IMR-90 (cell line): Measurements from ENCODE around the gene DACH1. TPM values are rescaled to one million over a fixed set of nuclear protein-coding genes. Genes with fewer than 3 reads are reported as not detected.

Experiments
- ATAC-seq: fragments of 200-7000 bp; cut with Tn5 transposase; 2 replicates; pipeline ENCODE4 v1.9.1; 2020; ENCODE audit warnings: low read depth, mild to moderate bottlenecking, moderate library complexity
- BruUV-seq: library from RNA; stranded (reverse); fragments of 400-500 nt; replicated peaks from 2 replicates; lab custom pipeline; 2021; lab: Mats Ljungman, UMichigan
- CTCF ChIA-PET: fragments of 300-600 bp; formaldehyde crosslinking; extraction: SDS; loops from one replicate; lab custom pipeline; 2021; ENCODE audit warnings: antibody characterized with exemption; lab: Yijun Ruan, JAX
- POLR2A ChIA-PET: fragments of 300-600 bp; sonication (Branson Sonifier 250); formaldehyde crosslinking; loops from one replicate; lab custom pipeline; 2022; ENCODE audit warnings: antibody characterized with exemption; ENCODE audit not compliant: unreplicated experiment; lab: Charles Lee
- DNase-seq: peaks from one replicate; pipeline ENCODE4 v3.0.0; 2013
- H2AFZ ChIP-seq: replicated peaks from 2 replicates; pipeline ENCODE3; 2013; ENCODE audit warnings: low read length, mild to moderate bottlenecking; ENCODE audit not compliant: poor library complexity
- H2AK5ac ChIP-seq: 2 replicates; pipeline ENCODE4 v1.6.1; 2013; ENCODE audit warnings: low read depth, low read length, inconsistent platforms
- H2AK9ac ChIP-seq: replicated peaks from 2 replicates; pipeline ENCODE3; 2013; ENCODE audit warnings: mild to moderate bottlenecking, low read depth, low read length, moderate library complexity; ENCODE audit not compliant: poor library complexity
- H2BK120ac ChIP-seq: 2 replicates; pipeline ENCODE4 v1.6.1; 2013; ENCODE audit warnings: low read depth, low read length, inconsistent platforms
- H2BK15ac ChIP-seq: 3 replicates; pipeline ENCODE4 v1.6.1; 2013; ENCODE audit warnings: low read depth, low read length, inconsistent platforms
- H2BK20ac ChIP-seq: 2 replicates; pipeline ENCODE4 v1.6.1; 2013; ENCODE audit warnings: low read depth, mild to moderate bottlenecking, inconsistent platforms, low read length, moderate library complexity
- H2BK5ac ChIP-seq: 2 replicates; pipeline ENCODE4 v1.6.1; 2013; ENCODE audit warnings: mild to moderate bottlenecking, low read depth, low read length, inconsistent platforms; ENCODE audit not compliant: poor library complexity, severe bottlenecking
- H3K14ac ChIP-seq: replicated peaks from 2 replicates; pipeline ENCODE4 v1.6.1; 2013; ENCODE audit warnings: low read depth, low read length, inconsistent platforms
- H3K18ac ChIP-seq: 2 replicates; pipeline ENCODE4 v1.6.1; 2013; ENCODE audit warnings: low read depth, low read length, control low read depth
- H3K23ac ChIP-seq: 2 replicates; pipeline ENCODE4 v1.6.1; 2013; ENCODE audit warnings: low read depth, low read length, inconsistent platforms
- H3K27ac ChIP-seq: 2 replicates; pipeline ENCODE4 v1.5.1; 2013; ENCODE audit warnings: mild to moderate bottlenecking, control low read depth, low read length; ENCODE audit not compliant: insufficient read depth
- H3K27me3 ChIP-seq: 2 replicates; pipeline ENCODE4 v1.6.1; 2013; ENCODE audit warnings: low read length; ENCODE audit not compliant: control insufficient read depth, insufficient read depth
- H3K36me3 ChIP-seq: 2 replicates; pipeline ENCODE4 v1.6.1; 2013; ENCODE audit warnings: low read length, mixed read lengths; ENCODE audit not compliant: control insufficient read depth, insufficient read depth
- H3K4ac ChIP-seq: 2 replicates; pipeline ENCODE4 v1.6.1; 2013; ENCODE audit warnings: low read depth, low read length, inconsistent platforms
- H3K4me1 ChIP-seq: 2 replicates; pipeline ENCODE4 v1.6.1; 2013; ENCODE audit warnings: low read length, mixed read lengths; ENCODE audit not compliant: control insufficient read depth, insufficient read depth
- H3K4me2 ChIP-seq: 2 replicates; pipeline ENCODE4 v1.6.1; 2013; ENCODE audit warnings: low read depth, mild to moderate bottlenecking, control low read depth, low read length, moderate library complexity
- H3K4me3 ChIP-seq: 2 replicates; pipeline ENCODE4 v1.5.1; 2013; ENCODE audit warnings: low read depth, mild to moderate bottlenecking, control low read depth, low read length, moderate library complexity; ENCODE audit not compliant: insufficient read depth
- H3K56ac ChIP-seq: 2 replicates; pipeline ENCODE4 v1.6.1; 2013; ENCODE audit warnings: low read length, inconsistent platforms; ENCODE audit not compliant: insufficient read depth; ENCODE audit errors: extremely low read depth
- H3K79me1 ChIP-seq, 2 experiments: 2 replicates each; pipeline ENCODE4 v1.6.1; 2013; ENCODE audit warnings: low read length in 2 of 2, inconsistent platforms in 1 of 2, low read depth in 1 of 2
- H3K9ac ChIP-seq: 2 replicates; pipeline ENCODE4 v1.6.1; 2013; ENCODE audit warnings: low read depth, low read length, control low read depth
- H3K9me1 ChIP-seq: 2 replicates; pipeline ENCODE4 v1.6.1; 2013; ENCODE audit warnings: low read length, inconsistent platforms; ENCODE audit not compliant: insufficient read depth
- H3K9me3 ChIP-seq: 2 replicates; pipeline ENCODE4 v1.6.1; 2013; ENCODE audit warnings: low read length; ENCODE audit not compliant: control insufficient read depth, insufficient read depth
- H4K20me1 ChIP-seq: 2 replicates; pipeline ENCODE4 v1.6.1; 2013; ENCODE audit warnings: low read length, inconsistent platforms; ENCODE audit not compliant: insufficient read depth
- H4K5ac ChIP-seq: 2 replicates; pipeline ENCODE4 v1.6.1; 2013; ENCODE audit warnings: mild to moderate bottlenecking, low read depth, low read length, control low read depth
- H4K8ac ChIP-seq, 2 experiments: 2 replicates each; pipeline ENCODE4 v1.6.1; 2013; ENCODE audit warnings: low read depth in 2 of 2, low read length in 2 of 2, control low read depth in 1 of 2, inconsistent platforms in 1 of 2
- H4K91ac ChIP-seq: 2 replicates; pipeline ENCODE4 v1.6.1; 2013; ENCODE audit warnings: low read depth, low read length, inconsistent platforms; ENCODE audit not compliant: insufficient read depth
- BHLHE40 ChIP-seq: fragments of 150-350 bp; IDR thresholded peaks from 2 replicates; pipeline ENCODE4 v1.6.1; 2016; ENCODE audit warnings: mild to moderate bottlenecking, low read depth, low read length
- CEBPB ChIP-seq: IDR thresholded peaks from 2 replicates; pipeline ENCODE4 v1.6.1; 2012; ENCODE audit warnings: low read depth, low read length, improper control_type of control experiment
- CHD1 ChIP-seq: IDR thresholded peaks from 2 replicates; pipeline ENCODE4 v1.6.1; 2012; ENCODE audit warnings: low read depth, low read length, improper control_type of control experiment
- CTCF ChIP-seq: conservative IDR thresholded peaks from 2 replicates; pipeline ENCODE4 v1.5.1; 2012; ENCODE audit warnings: mild to moderate bottlenecking, low read depth, low read length, improper control_type of control experiment
- ELK1 ChIP-seq: fragments of 150-350 bp; IDR thresholded peaks from 2 replicates; pipeline ENCODE4 v1.6.1; 2016; ENCODE audit warnings: low read depth, mild to moderate bottlenecking, low read length, moderate library complexity, borderline replicate concordance
- FOS ChIP-seq: fragments of 150-350 bp; IDR thresholded peaks from 2 replicates; pipeline ENCODE4 v1.6.1; 2016; ENCODE audit warnings: low read depth, low read length
- MAZ ChIP-seq: IDR thresholded peaks from 2 replicates; pipeline ENCODE4 v1.6.1; 2012; ENCODE audit warnings: low read depth, mild to moderate bottlenecking, low read length, improper control_type of control experiment, moderate library complexity, borderline replicate concordance
- MXI1 ChIP-seq: IDR thresholded peaks from 2 replicates; pipeline ENCODE4 v1.6.1; 2012; ENCODE audit warnings: low read depth, mild to moderate bottlenecking, low read length, moderate library complexity, borderline replicate concordance
- NFE2L2 ChIP-seq: fragments of 150-350 bp; IDR thresholded peaks from 2 replicates; pipeline ENCODE4 v1.6.1; 2016; ENCODE audit warnings: low read depth, mild to moderate bottlenecking, low read length
- POLR2A ChIP-seq: IDR thresholded peaks from 2 replicates; pipeline ENCODE4 v1.6.1; 2012; ENCODE audit warnings: mild to moderate bottlenecking, low read depth, low read length
- RCOR1 ChIP-seq: IDR thresholded peaks from 2 replicates; pipeline ENCODE4 v1.6.1; 2012; ENCODE audit warnings: mild to moderate bottlenecking, low read length, improper control_type of control experiment; ENCODE audit not compliant: insufficient replicate concordance
- WGBS, 2 experiments: methylation state at CpG; one replicate each; pipeline versions ENCODE4 v1.1.5 to v1.1.7; 2013; ENCODE audit warnings: missing lambda C conversion rate in 2 of 2; ENCODE audit not compliant: insufficient read length in 1 of 2; ENCODE audit errors: extremely low coverage in 2 of 2; 5-methylcytosine and 5-hydroxymethylcytosine counted together
- dilution Hi-C: fragments of 300-500 bp; cut with HindIII; formaldehyde crosslinking; loops from one replicate; pipeline ENCODE4 v1.14.3; 2018; ENCODE audit warnings: low sequenced_read_pairs; ENCODE audit not compliant: unreplicated experiment
- in situ Hi-C: fragments of 300-500 bp; cut with MboI; formaldehyde crosslinking; loops from 3 replicates; pipeline ENCODE4 v1.14.3; 2019; ENCODE audit warnings: low sequenced_read_pairs, inconsistent platforms, mixed read lengths
- intact Hi-C: fragments of 100-400 bp; cut with micrococcal nuclease; formaldehyde crosslinking; loops from 2 replicates; pipeline ENCODE4 v1.10.0; 2022
- polyA plus RNA-seq, 3 experiments: library from polyadenylated mRNA; depleted of rRNA; stranded (reverse); fragments of >200 nt; gene quantifications; 2 replicates each; pipeline ENCODE4 v1.2.3, GENCODE V29; 2012; ENCODE audit warnings: low replicate concordance in 1 of 3
- total RNA-seq: library from RNA; depleted of rRNA; stranded (reverse); fragments of >200 nt; gene quantifications from 2 replicates; pipeline ENCODE4 v1.2.3, GENCODE V29; 2012

Gene DACH1
- total and polyA plus RNA-seq, 2 of the 4 experiments (the other 2 are of a cell fraction), result not detected

- no peak overlapping the region for H2BK5ac ChIP-seq
- DNase-seq, result no peak
- H3K18ac ChIP-seq, result no peak overlapping the region
- H3K9me3 ChIP-seq, result no peaks in the 10 kb centered on the region
- no peaks in the 10 kb centered on the region for H4K20me1 ChIP-seq
- no peak overlapping the region for H2AFZ ChIP-seq
- no peak overlapping the region for H2BK120ac ChIP-seq
- intact Hi-C loops, result no loop called here
- dilution Hi-C loops, result no loop called here
- H3K4me3 ChIP-seq, result no peak overlapping the region
- H3K23ac ChIP-seq, result no peak overlapping the region
- ChIA-PET POLR2A (no interaction called here), CTCF (no interaction called here)
- no peak overlapping the region for H4K8ac ChIP-seq
- H3K4me1 ChIP-seq, result no peaks in the 10 kb centered on the region
- H3K14ac ChIP-seq, result no peak overlapping the region
- BruUV-seq, result no TSS peak
- H4K91ac ChIP-seq, result no peak overlapping the region
- H3K36me3 ChIP-seq, result no peaks in the 10 kb centered on the region
- no peak for TF ChIP-seq RCOR1
- no peak for TF ChIP-seq FOS
- TF ChIP-seq BHLHE40, result no peak
- TF ChIP-seq CTCF, result no peak
- TF ChIP-seq NFE2L2, result no peak
- TF ChIP-seq MAZ, result no peak
- no peak for TF ChIP-seq CHD1
- no peak for TF ChIP-seq ELK1
- TF ChIP-seq CEBPB, result no peak
- TF ChIP-seq POLR2A, result no peak
- TF ChIP-seq MXI1, result no peak
- no peak overlapping the region for H2AK5ac ChIP-seq
- no peak overlapping the region for H2BK15ac ChIP-seq
- no peak for ATAC-seq
- H3K4me2 ChIP-seq, result no peak overlapping the region
- H3K27me3 ChIP-seq, result no peaks in the 10 kb centered on the region
- no peak overlapping the region for H2AK9ac ChIP-seq
- no peak overlapping the region for H4K5ac ChIP-seq
- no peak overlapping the region for H3K4ac ChIP-seq
- no peaks in the 10 kb centered on the region for H3K9me1 ChIP-seq
- no peaks in the 10 kb centered on the region for H3K79me1 ChIP-seq
- no peak overlapping the region for H3K27ac ChIP-seq
- no peak overlapping the region for H2BK20ac ChIP-seq
- no peak overlapping the region for H3K56ac ChIP-seq
- no peak overlapping the region for H3K9ac ChIP-seq
- in situ Hi-C loops, result no loop called here
- no CpG with 5 or more reads among the region's 3 CpGs for WGBS, 2 experiments
These were observed 276.3 kb downstream of the DACH1 start for GRCh38 chr13:71590654-71591148.
